Measurements from ENCODE around the gene CELA2A. TPM values are rescaled to one million over a fixed set of nuclear protein-coding genes. Genes with fewer than 3 reads are reported as not detected.
"Not testable (repeated sequence)": the region's sequence is repeated elsewhere in the genome, so short reads cannot be mapped to it uniquely, and the experiment has no call there.

CELA2A gene
- total and polyA plus RNA-seq, 10 of the 15 experiments (the other 5 are each of a cell fraction or from before 2014, with no cell fraction given) = 0.90 TPM; not detected in 9

- no peak overlapping the region for H3K27ac ChIP-seq (ENCODE audit: control insufficient read depth, insufficient read depth)
- no peak overlapping the region for H3K9ac ChIP-seq (ENCODE audit: control insufficient read depth, insufficient read depth, low read length)
- no peaks in the 10 kb centered on the region for H3K4me1 ChIP-seq (ENCODE audit: control insufficient read depth, insufficient read depth, low read length)
- H4K20me1 ChIP-seq (ENCODE audit: control insufficient read depth, insufficient read depth) = no peaks in the 10 kb centered on the region
- no peak for ATAC-seq
- POLR2A ChIA-PET = no interaction called here
- H3K4me2 ChIP-seq (ENCODE audit: control insufficient read depth, insufficient read depth) = no peak overlapping the region
- H3K36me3 ChIP-seq (ENCODE audit: control insufficient read depth in 2 of 2, insufficient read depth in 2 of 2, low read length in 1 of 2) = no peaks in the 10 kb centered on the region
- no peak for TF ChIP-seq HDAC6 (IDR thresholded peaks at IDR 0.05; ENCODE audit: unreplicated experiment)
- TF ChIP-seq SREBF1 (IDR thresholded peaks at IDR 0.05; ENCODE audit: low read length) = no peak
- TF ChIP-seq ZBTB40 (IDR thresholded peaks at IDR 0.05; ENCODE audit: borderline replicate concordance) = no peak
- no peaks in the 10 kb centered on the region for H3K27me3 ChIP-seq (replicated peaks in 1 of 2; ENCODE audit: control insufficient read depth in 2 of 2, insufficient read depth in 2 of 2, low read length in 1 of 2)
- H2AFZ ChIP-seq (ENCODE audit: control insufficient read depth, low read depth, low read length) = no peak overlapping the region
- H3K4me3 ChIP-seq = no peak overlapping the region
- CTCF ChIA-PET = no interaction called here
- DNase-seq (ENCODE audit: low read depth, low spot score) = no peak
- FAIRE-seq = no peak
- SMC1A ChIA-PET (ENCODE audit: uncharacterized antibody, unreplicated experiment) = no interaction called here
- RAD21 ChIA-PET (ENCODE audit: unreplicated experiment) = no interaction called here
- H3K79me2 ChIP-seq (ENCODE audit: control insufficient read depth, insufficient read depth, low read length) = no peaks in the 10 kb centered on the region
- BruUV-seq (replicated peaks) = no TSS peak
- in situ Hi-C loops (cut with MboI) (no loop called here), intact Hi-C loops (cut with micrococcal nuclease; ENCODE audit: unreplicated experiment) (no loop called here)
- no peaks in the 10 kb centered on the region for H3K9me3 ChIP-seq (replicated peaks; ENCODE audit: control insufficient read depth, insufficient read depth, low read length)
- WGBS (ENCODE audit: insufficient coverage, insufficient replicate concordance, low lambda C conversion rate, missing lambda C conversion rate) = 57% methylated on average over 11 of the region's 11 CpGs
These were observed 23.3 kb downstream of the CELA2A start for GRCh38 chr1:15479654-15480347.

GRCh38 chr1:15482455-15482854 is 25.9 kb downstream of the CELA2A start:
- H3K79me2 ChIP-seq (ENCODE audit: control insufficient read depth, insufficient read depth, low read length); H3K4me3 ChIP-seq; H3K27me3 ChIP-seq (replicated peaks in 1 of 2; ENCODE audit: control insufficient read depth in 2 of 2, insufficient read depth in 2 of 2, low read length in 1 of 2); FAIRE-seq; SMC1A ChIA-PET (ENCODE audit: uncharacterized antibody, unreplicated experiment); H3K4me1 ChIP-seq (ENCODE audit: control insufficient read depth, insufficient read depth, low read length); H4K20me1 ChIP-seq (ENCODE audit: control insufficient read depth, insufficient read depth); in situ Hi-C loops (cut with MboI); H2AFZ ChIP-seq (ENCODE audit: control insufficient read depth, low read depth, low read length); BruUV-seq (replicated peaks); ATAC-seq; H3K27ac ChIP-seq (ENCODE audit: control insufficient read depth, insufficient read depth); H3K36me3 ChIP-seq (ENCODE audit: control insufficient read depth in 2 of 2, insufficient read depth in 2 of 2, low read length in 1 of 2); H3K9me3 ChIP-seq (replicated peaks; ENCODE audit: control insufficient read depth, insufficient read depth, low read length); H3K4me2 ChIP-seq (ENCODE audit: control insufficient read depth, insufficient read depth); POLR2A ChIA-PET; intact Hi-C loops (cut with micrococcal nuclease; ENCODE audit: unreplicated experiment); H3K9ac ChIP-seq (ENCODE audit: control insufficient read depth, insufficient read depth, low read length); RAD21 ChIA-PET (ENCODE audit: unreplicated experiment); DNase-seq (ENCODE audit: low read depth, low spot score): not testable (repeated sequence)
- 46% methylated on average over 5 of the region's 6 CpGs for WGBS (ENCODE audit: insufficient coverage, insufficient replicate concordance, low lambda C conversion rate, missing lambda C conversion rate)
- CTCF ChIA-PET = interaction anchor here (1.6 kb wide), 1 partner anchor 259 kb away, joined by 3 read pairs; no protein-coding TSS in a partner anchor

DNA sequence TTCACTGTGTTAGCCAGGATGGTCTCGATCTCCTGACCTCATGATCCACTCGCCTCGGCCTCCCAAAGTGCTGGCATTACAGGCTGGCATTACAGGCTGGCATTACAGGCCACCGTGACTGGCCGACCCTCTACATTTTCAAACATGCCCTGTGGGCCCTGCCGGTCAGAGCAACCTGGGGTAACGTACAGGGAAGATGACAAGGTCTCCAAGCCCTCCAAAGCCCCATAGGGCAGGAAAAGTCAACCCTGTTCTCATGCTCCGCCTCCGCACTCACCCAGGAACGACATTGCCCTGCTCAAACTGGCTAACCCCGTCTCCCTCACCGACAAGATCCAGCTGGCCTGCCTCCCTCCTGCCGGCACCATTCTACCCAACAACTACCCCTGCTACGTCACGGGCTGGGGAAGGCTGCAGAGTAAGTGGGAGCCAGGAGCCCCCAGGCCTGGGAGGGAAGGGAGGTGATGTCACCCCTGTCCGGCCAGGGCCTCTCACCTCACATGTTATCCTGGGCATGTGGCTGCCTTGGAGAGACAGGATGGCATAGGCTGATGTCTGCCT is 26.5 kb downstream of the CELA2A start:
- BruUV-seq (replicated peaks); H3K27me3 ChIP-seq (replicated peaks in 1 of 2; ENCODE audit: control insufficient read depth in 2 of 2, insufficient read depth in 2 of 2, low read length in 1 of 2); in situ Hi-C loops (cut with MboI); H3K36me3 ChIP-seq (ENCODE audit: control insufficient read depth in 2 of 2, insufficient read depth in 2 of 2, low read length in 1 of 2); SMC1A ChIA-PET (ENCODE audit: uncharacterized antibody, unreplicated experiment); FAIRE-seq; H3K27ac ChIP-seq (ENCODE audit: control insufficient read depth, insufficient read depth); H3K4me1 ChIP-seq (ENCODE audit: control insufficient read depth, insufficient read depth, low read length); POLR2A ChIA-PET; H3K4me2 ChIP-seq (ENCODE audit: control insufficient read depth, insufficient read depth); H3K4me3 ChIP-seq; H4K20me1 ChIP-seq (ENCODE audit: control insufficient read depth, insufficient read depth); ATAC-seq; DNase-seq (ENCODE audit: low read depth, low spot score); H3K79me2 ChIP-seq (ENCODE audit: control insufficient read depth, insufficient read depth, low read length); H3K9ac ChIP-seq (ENCODE audit: control insufficient read depth, insufficient read depth, low read length); intact Hi-C loops (cut with micrococcal nuclease; ENCODE audit: unreplicated experiment); H3K9me3 ChIP-seq (replicated peaks; ENCODE audit: control insufficient read depth, insufficient read depth, low read length); H2AFZ ChIP-seq (ENCODE audit: control insufficient read depth, low read depth, low read length): not testable (repeated sequence)
- ChIA-PET RAD21 (ENCODE audit: unreplicated experiment) (interaction anchor here (0.5 kb wide), 1 partner anchor 11 kb away, joined by 3 read pairs; no protein-coding TSS in a partner anchor), CTCF (interaction anchor here (1.6 kb wide), 1 partner anchor 258 kb away, joined by 3 read pairs; no protein-coding TSS in a partner anchor)
- whole genome bisulfite sequencing (ENCODE audit: insufficient coverage, insufficient replicate concordance, low lambda C conversion rate, missing lambda C conversion rate) = 56% methylated on average over 16 of the region's 16 CpGs
